ENCODE results near the gene GNAT1.

DNA sequence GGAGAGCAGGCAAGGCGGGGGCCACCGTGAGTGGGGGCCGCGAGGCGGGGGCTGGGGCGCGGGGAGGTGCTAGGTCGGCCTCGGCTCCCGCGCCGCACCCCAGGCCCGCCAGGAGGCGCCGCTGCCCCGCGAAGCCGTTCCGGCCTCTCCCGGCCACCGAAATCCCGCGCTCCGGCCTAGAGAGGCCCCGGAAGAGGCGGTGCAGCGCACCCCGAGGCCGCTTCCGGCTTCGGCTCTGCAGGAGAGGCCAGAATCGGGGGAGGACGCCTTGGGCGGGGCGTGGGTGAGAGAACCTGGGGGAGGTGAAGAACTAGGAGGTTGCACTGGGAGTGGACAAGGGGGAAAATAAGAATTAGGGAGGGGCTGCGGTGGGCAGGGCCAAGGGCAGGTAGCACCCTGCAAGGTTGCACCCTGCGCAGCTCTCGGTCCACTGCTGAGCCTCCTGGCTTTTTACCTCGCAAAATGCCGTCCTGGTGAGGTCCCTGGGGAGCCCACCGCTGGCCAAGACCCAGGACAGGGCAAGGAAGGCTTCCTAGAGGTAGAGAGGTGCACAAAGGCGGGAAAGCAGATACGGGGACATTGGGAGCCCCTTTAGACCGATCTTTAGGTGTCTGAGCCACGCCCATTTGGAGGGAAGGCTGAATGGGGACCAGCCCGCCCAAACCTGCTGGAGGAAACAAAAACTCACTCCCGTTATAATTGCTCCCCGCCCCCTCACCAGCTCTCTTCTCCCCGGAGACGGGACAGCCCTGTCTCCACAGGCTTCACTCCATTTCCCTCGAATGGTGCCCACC lies 36.2 kb downstream of the GNAT1 start:
- TF ChIP-seq, protein P1, sequence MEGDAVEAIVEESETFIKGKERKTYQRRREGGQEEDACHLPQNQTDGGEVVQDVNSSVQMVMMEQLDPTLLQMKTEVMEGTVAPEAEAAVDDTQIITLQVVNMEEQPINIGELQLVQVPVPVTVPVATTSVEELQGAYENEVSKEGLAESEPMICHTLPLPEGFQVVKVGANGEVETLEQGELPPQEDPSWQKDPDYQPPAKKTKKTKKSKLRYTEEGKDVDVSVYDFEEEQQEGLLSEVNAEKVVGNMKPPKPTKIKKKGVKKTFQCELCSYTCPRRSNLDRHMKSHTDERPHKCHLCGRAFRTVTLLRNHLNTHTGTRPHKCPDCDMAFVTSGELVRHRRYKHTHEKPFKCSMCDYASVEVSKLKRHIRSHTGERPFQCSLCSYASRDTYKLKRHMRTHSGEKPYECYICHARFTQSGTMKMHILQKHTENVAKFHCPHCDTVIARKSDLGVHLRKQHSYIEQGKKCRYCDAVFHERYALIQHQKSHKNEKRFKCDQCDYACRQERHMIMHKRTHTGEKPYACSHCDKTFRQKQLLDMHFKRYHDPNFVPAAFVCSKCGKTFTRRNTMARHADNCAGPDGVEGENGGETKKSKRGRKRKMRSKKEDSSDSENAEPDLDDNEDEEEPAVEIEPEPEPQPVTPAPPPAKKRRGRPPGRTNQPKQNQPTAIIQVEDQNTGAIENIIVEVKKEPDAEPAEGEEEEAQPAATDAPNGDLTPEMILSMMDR (optimal IDR thresholded peaks at IDR 0.05 in 1 of 3, IDR thresholded peaks at IDR 0.05 in 1 of 3, conservative IDR thresholded peaks at IDR 0.05 in 1 of 3; ENCODE audit: extremely low read depth in 1 of 3, insufficient read depth in 2 of 3, low read length in 3 of 3) = peak; percentile 50 to 86 (median 78)
- TF ChIP-seq EZH2 (IDR thresholded peaks at IDR 0.05; ENCODE audit: low read length) = no peak
